Spleen (tissue), 7 donors: ENCODE data around the gene LINGO4.

Experiments used
- POLR2A ChIP-seq, 3 donors: fragments of 450-650 bp; IDR thresholded peaks; one replicate each; pipeline ENCODE4 v1.5.1; 2017; ENCODE audit warnings: antibody characterized with exemption in 3 of 3, mild to moderate bottlenecking in 1 of 3
- POLR2AphosphoS5 ChIP-seq, 3 donors: sonication (generic); formaldehyde crosslinking; IDR thresholded peaks; one replicate each; pipeline ENCODE4 v1.5.1; 2017; ENCODE audit warnings: antibody characterized with exemption in 3 of 3
- TF ChIP-seq, protein P1 (sequence below), 11 experiments: fragments of 200-600 bp in 7 of 11; fragments of 450-650 bp in 4 of 11; sonication (generic) in 4 of 11; IDR thresholded peaks in 8 of 11; conservative IDR thresholded peaks in 3 of 11; 1 replicate in 7 of 11; 2 replicates in 4 of 11; pipeline versions ENCODE4 v1.4.0 to v1.8.0; 2016 to 2021; ENCODE audit warnings: antibody characterized with exemption in 11 of 11, inconsistent platforms in 4 of 11, mild to moderate bottlenecking in 1 of 11
- donor health status: DM: no; HTN: no; CAD: no; lungs with moderate emphysema.
- donor health status: DM: no; HTN: no; CAD: no.
- donor health status: DM: no; HTN: no; CAD: no.

GRCh38 chr1:151825751-151826660 is 20.8 kb upstream of the LINGO4 start:
- TF ChIP-seq, protein P1, sequence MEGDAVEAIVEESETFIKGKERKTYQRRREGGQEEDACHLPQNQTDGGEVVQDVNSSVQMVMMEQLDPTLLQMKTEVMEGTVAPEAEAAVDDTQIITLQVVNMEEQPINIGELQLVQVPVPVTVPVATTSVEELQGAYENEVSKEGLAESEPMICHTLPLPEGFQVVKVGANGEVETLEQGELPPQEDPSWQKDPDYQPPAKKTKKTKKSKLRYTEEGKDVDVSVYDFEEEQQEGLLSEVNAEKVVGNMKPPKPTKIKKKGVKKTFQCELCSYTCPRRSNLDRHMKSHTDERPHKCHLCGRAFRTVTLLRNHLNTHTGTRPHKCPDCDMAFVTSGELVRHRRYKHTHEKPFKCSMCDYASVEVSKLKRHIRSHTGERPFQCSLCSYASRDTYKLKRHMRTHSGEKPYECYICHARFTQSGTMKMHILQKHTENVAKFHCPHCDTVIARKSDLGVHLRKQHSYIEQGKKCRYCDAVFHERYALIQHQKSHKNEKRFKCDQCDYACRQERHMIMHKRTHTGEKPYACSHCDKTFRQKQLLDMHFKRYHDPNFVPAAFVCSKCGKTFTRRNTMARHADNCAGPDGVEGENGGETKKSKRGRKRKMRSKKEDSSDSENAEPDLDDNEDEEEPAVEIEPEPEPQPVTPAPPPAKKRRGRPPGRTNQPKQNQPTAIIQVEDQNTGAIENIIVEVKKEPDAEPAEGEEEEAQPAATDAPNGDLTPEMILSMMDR (IDR thresholded peaks at IDR 0.05 in 8 of 11, conservative IDR thresholded peaks at IDR 0.05 in 3 of 11) = no peak
- TF ChIP-seq POLR2AphosphoS5 (IDR thresholded peaks at IDR 0.05) = no peak
- TF ChIP-seq POLR2A (IDR thresholded peaks at IDR 0.05) = no peak
